GM19397 (cell line): ENCODE measurements around the gene ARMC5.

ENCODE experiments used
- ATAC-seq: cut with Tn5 transposase; IDR thresholded peaks from one replicate; pipeline ENCODE4 v1.9.1; 2021; ENCODE audit warnings: mild to moderate bottlenecking, moderate library complexity; ENCODE audit not compliant: unreplicated experiment

The ARMC5 gene

DNA sequence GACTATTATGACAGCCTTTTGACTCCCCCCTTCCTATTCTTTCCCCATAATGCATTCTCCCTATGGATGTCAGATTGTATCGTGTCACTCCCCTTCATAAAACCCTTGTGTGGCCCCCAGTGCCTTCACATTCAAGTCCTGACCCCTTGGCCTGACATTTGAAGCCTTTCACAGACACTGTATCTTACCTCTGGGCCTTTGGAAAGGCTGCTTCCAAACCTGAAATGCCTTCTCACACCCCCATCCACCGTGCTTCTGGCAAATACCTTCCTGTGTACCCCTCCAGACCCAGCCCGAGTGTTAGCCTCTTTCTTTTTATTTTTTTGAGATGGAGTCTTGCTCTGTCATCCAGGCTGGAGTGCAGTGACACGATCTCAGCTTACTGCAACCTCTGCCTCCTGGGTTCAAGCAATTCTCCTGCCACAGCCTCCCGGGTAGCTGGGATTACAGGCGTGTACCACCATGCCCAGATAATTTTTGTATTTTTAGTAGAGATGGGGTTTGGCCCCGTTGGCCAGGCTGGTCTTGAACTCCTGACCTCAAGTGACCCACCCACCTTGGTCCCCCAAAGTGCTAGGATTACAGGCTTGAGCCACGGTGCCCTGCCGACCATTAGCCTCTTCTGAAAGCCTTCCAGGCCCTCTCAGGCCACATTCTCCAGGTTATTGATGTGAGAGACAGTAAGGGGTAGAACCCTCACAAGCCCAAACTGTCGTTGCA is 2.1 kb downstream of the ARMC5 start:
- no peak for ATAC-seq

DNA sequence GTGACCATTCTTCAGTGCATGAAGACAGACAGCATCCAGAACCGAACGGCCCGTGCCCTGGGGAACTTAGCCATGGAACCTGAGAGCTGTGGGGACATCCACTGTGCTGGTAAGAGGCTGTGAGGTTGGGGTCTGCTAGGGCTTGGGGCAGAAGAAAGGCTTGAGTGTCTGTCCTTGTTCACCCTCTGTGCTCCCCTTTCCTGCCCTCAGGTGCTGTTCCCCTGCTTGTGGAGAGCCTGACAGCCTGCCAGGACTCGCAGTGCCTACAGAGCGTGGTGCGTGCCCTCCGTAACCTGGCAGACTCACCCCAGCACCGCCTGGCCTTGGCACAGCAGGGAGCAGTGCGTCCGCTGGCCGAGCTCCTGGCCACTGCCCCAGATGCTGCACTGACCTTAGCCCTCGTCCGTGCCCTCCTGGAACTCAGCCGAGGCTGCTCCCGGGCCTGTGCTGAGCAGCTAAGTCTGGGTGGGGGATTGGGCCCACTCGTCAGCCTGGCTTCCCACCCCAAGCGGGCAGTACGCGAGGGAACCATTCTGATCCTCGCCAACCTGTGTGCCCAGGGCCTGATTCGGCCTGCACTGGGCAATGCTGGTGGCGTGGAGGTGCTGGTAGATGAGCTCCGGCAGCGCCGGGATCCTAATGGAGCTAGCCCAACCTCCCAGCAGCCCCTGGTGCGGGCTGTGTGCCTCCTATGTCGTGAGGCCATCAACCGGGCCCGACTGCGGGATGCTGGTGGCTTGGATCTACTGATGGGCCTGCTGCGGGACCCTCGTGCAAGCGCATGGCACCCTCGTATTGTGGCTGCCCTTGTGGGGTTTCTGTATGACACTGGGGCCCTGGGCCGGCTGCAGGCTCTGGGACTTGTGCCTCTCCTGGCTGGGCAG is 2.9 kb downstream of the ARMC5 start:
- no peak for ATAC-seq

DNA sequence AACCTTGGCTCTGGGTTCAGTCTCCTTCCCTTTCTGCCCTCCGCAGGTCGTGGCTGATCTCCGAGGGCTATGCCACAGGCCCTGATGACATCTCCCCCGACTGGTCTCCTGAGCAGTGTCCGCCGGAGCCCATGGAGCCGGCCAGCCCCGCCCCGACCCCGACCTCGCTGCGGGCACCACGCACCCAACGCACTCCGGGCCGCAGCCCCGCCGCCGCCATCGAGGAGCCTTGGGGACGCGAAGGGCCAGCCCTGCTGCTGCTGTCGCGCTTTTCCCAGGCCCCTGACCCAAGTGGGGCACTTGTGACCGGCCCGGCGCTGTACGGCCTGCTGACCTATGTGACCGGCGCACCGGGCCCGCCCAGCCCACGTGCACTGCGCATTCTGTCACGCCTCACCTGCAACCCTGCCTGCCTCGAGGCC is 5.1 kb downstream of the ARMC5 start:
- no peak for ATAC-seq

DNA sequence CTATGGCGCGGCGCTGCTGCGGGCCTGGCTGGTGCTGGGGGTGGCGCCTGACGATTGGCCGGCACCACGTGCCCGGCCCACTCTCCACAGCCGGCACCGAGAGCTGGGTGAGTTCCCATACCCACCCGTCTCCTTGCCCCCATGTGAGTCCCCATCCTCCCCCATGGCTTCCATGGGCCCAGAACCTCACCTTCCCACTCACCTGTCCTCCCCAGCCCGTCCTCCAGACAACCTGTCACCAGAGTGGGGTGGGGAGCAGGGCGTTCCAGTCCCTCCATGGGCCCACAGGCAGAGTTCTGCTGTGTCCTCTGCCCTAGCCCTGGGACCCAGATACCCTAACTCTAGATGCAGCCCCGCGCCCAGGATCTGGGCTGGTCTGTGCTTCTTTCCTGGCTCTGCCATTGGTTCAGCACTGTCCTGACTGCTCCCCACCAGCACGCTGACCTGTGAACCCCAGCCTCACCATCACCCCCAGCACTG is 5.5 kb downstream of the ARMC5 start:
- ATAC-seq, result no peak

DNA sequence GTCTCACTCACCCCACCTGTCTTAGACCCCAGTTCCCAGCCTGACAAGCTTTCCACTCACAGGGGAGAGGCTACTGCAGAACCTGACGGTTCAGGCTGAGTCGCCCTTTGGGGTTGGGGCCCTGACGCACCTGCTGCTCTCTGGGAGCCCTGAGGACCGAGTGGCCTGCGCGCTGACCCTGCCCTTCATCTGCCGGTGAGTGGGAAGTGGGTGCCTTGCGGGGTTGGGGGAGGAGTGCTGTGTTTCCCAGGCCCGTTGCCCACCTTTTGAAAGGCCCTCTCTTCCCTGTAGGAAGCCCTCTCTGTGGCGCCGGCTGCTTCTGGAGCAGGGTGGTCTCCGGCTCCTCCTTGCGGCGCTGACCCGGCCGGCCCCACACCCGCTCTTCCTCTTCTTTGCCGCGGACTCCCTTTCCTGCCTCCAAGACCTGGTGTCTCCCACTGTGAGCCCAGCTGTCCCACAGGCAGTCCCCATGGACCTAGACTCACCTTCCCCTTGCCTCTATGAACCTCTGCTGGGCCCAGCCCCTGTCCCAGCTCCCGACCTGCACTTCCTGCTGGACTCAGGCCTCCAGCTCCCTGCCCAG is 6.6 kb downstream of the ARMC5 start:
- ATAC-seq, result no peak

DNA sequence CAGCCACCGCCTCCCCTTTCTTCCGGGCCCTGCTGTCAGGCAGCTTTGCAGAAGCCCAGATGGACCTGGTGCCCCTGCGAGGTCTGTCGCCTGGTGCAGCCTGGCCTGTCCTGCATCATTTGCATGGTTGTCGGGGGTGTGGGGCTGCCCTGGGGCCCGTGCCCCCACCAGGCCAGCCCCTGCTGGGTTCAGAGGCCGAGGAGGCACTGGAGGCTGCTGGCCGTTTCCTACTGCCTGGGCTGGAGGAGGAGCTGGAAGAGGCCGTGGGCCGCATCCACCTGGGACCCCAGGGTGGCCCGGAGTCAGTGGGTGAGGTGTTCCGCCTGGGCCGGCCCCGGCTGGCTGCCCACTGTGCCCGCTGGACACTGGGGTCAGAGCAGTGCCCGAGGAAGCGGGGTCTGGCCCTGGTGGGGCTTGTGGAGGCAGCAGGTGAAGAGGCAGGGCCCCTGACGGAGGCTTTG is 7.1 kb downstream of the ARMC5 start:
- no peak for ATAC-seq

DNA sequence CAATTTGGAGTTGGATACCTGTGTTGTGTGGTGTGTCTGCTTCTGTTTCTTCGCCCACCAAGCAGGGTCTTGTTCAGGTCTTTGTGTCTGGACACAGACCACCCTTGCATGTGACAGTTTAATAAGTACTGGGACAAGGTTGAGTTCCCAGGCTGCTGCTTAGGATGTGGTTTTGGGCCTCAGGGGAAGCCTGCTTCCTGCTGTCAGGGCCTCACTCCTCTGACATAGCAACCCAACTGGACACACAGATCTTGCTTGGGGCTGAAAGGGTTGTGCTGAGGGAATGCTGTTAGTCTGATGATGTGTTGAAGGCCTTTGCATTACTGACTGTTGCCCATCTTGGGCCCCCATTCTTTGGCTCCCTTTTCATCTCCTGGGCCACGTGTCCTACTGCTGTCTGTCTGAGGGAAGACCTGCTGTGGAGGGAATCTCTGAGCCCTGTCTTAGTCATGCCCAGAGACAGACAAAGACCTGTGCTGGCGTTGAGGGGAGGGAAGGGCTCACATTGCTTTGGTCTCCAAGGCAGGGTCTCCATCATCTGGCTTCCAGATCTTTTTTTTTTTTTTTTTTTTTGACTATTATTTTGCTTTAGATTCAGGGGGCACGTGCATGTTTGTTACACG is 8.0 kb downstream of the ARMC5 start:
- no peak for ATAC-seq

DNA sequence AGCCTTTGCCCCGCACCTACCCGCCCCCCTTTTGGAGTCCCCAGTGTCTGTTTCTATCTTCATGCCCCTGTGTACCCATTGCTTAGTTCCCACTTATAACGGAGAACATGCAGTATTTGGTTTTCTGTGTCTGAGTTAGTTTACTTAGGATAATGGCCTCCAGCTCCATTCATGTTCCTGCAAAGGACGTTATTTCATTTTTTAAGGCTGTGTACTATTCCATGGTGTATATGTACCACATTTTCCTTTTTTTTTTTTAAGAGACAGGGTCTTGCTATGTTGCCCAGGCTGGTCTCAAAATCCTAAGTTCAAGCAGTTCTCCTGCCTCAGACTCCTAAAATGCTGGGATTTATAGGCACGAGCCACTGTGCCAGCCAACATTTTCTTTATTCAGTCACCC is 8.6 kb downstream of the ARMC5 start:
- ATAC-seq, result no peak

DNA sequence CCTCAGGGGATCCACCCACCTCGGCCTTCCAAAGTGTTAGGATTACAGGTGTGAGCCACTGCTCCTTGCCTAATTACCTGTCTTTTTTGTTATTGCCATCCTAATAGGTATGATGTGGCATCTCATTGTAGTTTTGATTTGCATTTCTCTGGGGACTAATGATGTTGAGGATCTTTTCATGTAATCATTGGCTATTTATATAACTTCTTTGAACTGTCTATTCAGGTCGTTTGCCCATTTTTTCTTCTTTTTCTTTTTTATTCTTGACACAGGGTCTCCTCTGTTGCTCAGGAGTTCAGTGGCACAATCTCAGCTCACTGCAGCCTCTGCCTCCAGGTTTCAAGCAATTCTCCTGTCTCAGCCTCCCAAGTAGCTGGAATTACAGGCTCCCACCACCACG is 11.3 kb downstream of the ARMC5 start:
- no peak for ATAC-seq

DNA sequence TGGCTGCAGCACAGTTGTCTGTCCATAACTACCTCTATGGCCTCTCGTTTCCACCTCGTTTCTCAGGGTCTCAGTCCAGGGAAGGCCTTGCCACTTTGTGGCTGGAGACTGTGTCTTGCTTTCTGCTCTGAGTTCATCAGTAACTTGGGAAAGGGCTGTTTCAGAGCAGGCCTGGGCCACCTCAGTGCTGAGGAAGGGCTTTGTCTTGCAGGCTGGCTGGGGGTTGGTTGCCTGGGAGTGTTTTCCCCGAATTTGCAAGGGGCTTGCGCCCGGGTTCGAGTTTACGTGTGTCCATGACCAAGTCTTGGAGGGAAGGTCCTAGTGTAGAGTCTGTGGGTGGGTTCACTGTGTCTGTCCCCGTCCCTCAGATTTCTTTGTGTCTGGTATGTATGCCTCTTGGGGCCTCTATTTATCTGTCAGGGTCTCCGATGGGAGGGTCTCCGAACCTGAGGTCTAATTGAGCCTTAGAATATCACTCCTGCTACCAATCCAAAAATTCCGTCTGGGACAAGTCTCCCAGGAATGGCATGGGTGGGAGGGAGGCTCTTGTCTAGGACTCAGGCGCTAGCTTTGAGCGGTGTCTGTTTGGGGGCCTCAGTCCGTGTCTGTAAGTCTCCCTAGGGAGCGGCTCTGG is 12.1 kb downstream of the ARMC5 start:
- ATAC-seq, result no peak

DNA sequence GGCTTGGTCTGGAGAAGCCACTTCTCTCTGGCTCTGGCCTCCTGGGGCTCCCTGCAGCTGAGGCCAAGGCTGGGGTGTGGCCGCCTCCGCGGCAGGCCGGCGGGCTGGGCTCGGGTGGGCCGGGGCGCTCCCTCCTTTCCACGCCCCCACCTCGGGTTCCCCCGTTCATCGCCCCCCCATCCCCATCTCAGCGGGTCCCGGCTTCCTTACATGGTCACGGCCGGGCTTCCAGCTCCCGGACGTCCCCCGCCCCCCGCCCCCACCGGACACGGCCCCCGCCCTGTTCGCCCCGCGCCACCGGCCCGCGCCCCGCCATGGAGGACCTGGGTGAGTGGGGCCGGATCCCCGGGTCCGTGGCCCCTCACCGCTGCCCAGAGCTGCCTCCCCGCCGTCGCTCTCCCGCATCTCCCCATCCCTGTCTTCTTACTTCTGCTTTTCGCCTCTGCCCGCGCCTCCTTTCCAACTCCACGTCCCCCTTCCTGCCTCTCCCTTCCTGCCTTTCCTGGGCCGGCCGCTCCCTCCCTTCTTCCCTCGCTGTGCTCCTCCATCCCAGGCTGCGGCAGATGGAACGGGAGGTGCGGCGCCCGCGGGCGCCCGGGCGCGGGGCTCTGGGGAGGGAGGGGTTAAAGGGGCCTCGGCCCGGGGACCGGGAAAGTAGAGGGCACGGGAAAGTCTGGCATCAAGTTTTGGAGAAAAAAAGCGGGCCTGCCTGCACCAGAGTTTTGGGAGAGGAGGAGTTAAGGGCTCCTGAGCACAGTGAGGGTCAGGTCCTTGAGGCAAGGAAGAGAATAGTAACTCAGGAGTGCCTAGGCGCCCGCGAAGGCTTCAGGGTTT is 12.8 kb downstream of the ARMC5 start, which contains the start of gene TGFB1I1:
Gene TGFB1I1, plus strand, starts transcription at position 278 of the 834 bp plus-strand sequence. Its CDS starts 37 bp downstream, at position 315.
- no peak for ATAC-seq

DNA sequence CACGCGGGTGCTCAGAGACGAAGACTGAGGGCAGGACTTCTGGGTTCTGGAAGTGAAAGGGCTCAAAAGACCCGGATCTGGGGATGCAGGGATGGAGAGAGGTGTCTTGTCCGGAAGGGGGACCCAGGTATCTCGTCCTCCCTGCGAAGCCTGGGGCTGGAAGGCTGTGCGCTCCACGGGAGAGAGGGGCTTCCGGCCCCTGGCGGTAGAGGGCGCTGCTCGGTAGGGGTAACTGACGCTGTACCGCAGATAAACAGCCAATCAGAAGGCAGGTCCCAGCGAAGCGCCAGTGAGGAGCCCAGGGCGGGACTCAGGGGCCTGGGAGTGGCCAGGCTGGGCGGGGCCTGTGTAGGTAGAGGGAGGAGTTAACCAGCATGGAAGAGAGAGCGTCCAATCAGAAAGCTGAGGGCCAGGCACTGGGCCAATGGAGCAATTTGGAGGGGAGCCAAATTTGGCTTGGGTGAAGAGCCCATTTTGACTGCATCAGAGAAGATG is 13.5 kb downstream of the ARMC5 start:
- no peak for ATAC-seq

DNA sequence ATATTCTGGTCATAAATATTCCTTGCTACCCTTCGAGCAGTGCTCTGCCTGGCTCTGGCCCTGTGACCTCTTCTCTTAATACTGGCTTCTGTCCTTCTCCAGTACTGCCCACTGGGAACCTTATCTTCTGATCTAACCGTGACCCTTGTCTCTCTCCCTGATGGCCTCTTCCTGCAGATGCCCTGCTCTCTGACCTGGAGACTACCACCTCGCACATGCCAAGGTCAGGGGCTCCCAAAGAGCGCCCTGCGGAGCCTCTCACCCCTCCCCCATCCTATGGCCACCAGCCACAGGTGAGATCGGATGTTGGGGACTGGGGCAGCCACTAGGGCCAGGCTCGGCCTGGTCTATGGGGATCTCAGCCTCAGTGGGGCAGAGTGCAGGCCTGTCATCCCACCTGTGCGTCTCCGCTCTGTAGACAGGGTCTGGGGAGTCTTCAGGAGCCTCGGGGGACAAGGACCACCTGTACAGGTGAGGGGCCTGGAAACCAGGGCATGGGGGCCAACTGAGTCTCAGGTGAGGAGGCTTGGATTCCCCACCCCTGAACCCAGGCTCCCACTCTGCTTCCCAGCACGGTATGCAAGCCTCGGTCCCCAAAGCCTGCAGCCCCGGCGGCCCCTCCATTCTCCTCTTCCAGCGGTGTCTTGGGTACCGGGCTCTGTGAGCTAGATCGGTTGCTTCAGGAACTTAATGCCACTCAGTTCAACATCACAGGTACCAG is 14.1 kb downstream of the ARMC5 start:
- no peak for ATAC-seq

DNA sequence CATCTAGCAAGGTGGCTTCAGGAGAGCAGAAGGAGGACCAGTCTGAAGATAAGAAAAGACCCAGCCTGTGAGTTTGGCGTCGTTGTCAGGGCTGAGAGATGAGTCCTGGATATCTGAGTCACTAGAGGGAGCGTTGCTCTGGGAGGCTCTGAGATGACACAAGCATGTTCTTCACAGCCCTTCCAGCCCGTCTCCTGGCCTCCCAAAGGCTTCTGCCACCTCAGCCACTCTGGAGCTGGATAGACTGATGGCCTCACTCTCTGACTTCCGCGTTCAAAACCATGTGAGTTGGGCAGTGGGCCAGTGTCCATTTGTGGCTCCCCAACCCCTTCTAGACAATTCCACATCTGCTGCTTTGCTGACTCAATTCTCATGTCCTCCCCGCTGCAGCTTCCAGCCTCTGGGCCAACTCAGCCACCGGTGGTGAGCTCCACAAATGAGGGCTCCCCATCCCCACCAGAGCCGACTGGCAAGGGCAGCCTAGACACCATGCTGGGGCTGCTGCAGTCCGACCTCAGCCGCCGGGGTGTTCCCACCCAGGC is 14.9 kb downstream of the ARMC5 start:
- ATAC-seq, result no peak

DNA sequence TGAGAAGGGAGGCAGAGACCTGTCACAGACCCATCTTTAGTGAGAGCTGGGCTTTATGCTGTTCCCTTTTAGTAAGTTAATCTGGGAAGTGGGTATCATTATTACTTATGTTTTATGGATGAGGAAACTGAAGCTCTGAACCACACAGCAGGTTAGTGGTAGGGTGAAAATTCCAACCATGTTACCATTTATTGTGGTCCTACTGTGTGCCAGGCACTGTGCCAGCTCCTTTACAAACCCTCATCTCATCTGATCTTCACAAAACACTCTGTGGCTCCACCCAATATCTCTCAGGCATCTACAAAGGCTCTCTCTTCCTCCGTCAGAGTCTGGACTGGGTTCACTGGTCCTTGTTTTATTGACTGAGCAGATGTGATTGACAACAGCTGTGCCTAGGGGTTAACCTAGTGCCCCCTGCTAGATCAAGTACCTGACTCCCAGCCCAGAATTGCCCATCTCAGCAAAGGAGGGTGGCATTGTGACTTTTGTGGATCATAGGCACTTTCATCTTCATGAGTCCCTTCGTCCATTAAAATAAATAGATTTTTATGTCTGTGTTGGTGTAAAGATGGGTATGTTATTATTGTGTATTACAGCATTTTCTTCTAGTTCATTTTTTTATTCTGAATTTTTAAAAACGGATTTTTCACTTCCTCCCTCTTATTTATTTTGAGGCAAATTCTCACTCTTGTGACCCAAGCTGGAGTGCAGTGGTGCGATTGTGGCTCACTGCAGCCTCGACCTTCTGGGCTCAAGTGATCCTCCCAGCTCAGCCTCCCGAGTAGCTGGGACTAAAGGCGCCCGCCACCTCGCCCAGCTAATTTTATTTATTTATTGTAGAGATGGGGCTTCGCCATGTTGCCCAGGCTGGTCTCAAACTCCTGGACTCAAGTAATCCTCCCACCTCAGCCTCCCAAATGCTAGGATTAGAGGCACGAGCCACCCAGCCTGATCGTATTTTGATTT is 15.8 kb downstream of the ARMC5 start:
- ATAC-seq, result no peak

DNA sequence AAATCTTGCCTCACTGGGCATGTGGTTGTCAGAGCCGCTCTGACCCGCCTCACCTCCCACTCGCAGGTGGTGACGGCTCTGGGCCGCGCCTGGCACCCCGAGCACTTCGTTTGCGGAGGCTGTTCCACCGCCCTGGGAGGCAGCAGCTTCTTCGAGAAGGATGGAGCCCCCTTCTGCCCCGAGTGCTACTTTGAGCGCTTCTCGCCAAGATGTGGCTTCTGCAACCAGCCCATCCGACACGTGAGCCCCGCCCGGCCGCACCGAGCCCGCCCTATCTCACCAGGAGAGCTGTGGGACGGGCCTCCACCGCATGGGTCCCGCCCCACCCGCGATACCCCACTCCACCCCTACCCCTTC is 16.6 kb downstream of the ARMC5 start:
- no peak for ATAC-seq
